ENCODE results near the gene NBPF1.
A peak's percentile ranks its signal among the peaks of the same experiment; 100 is the strongest.
"Not testable (repeated sequence)": the region's sequence is repeated elsewhere in the genome, so short reads cannot be mapped to it uniquely, and the experiment has no call there.

Gene NBPF1

DNA sequence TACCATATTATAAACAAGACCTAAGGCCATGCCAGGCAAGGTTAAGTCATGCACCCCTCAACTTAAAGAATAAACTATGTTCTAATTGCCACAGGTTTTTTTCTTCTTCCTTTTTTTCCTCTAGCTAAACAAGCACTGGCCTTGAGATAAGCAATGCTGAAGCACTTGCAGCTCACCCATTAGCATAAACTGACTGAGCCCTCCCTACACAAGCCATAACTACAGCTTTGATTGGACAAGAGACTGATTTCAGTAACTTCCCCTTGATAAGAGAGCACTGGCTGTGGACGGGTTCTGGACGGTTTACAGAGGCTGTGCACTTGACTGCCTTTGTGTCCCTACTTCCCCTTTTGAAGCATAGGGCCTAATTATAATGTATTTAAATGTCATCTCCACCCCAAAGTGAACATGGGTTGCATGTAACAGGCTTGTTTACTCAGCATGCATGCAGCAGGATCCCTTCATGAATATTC lies 72.9 kb downstream of the NBPF1 start:
- not testable (repeated sequence) for DNase-seq

- DNase-seq = not testable (repeated sequence)
Measured at GRCh38 chr1:16537528-16537927, 75.8 kb downstream of the NBPF1 start.

DNA sequence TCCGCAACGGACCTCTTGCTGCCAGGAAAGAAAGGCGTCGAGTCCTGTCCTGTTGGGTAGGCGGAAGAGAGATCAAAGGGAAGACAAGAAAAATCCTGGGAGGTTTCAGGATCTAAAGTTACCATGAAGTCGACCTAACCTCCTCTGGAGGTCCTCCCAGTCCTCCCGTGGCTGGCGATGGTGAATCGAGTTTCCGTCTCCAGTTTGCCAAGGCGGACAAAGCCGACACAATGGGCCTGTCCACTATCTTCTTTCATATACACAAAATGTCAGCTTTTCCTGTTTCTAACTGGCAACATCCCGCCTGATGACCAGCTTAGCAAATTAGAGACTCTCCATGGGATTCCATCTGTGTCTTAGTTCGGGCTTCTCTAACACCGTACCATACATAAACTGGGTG lies 76.6 kb downstream of the NBPF1 start:
- not testable (repeated sequence) for DNase-seq

DNA sequence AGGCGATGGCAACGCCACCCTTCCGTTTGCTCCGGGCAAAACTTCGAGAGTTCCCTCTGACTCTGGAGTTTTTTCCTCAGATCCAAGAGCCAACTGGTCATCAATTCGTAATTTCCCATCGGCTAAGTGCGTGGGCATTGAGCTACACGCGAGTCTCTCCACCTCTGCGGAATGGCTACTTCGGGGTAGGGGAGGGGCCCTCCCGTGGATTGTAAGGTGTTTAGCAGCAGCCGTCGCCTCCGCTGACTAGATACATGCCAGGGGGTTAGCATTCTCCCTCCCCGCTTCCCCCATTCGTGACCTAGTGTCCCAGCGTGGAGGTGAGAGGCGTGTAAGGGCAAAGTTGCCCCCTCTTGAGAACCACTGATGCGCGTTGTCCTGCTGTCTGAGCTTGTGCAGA lies 77.5 kb downstream of the NBPF1 start:
- DNase-seq = not testable (repeated sequence)

DNA sequence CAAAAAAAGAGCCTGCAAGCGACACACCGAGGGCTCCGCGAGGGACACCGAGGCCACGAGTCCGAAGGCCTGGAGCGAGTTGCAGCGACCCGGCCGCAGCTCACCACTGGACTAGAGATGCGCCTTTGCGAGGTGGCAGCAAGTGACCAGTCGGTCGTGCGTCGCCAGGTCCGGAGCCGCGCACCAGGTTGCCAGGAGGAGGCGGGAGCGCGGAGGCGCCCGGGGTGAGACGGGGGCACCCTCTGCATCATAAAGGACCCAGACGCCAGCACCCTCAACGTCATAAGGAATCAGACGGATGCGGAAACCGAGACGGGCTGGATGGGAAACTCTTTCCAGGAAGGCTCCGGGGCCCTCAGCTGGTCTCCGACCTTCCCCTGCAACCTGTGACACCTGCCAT lies 77.9 kb downstream of the NBPF1 start:
- DNase-seq = not testable (repeated sequence)

DNA sequence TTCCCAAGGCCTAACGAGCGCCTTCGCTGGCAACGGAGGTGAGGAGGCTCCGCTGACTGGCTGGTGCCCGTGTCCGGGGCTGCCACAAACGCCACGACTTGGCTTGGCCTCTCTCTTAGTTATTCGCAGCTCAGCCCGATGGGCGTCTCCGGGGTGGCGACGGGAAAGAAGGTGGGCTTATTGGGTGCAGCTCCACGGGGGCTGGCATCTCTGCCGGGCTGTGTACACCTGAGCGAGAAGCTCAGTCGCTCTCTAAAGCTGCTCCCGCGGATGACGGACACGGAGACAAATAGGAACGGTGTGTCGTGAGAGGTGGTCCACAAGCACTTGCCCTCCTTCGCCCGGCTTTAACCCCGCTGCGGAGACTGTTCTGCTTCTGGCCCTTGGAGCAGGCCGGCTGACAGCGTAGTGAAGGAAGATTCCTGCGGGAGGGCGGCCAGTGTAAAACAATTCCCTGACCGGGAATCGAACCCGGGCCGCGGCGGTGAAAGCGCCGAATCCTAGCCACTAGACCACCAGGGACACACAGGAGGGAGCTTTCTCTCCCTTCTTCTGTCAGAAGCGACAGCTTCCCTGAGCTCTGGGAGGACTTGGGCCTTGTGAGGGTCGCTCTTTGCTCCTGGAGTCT lies 78.4 kb downstream of the NBPF1 start:
- DNase-seq = not testable (repeated sequence)

DNA sequence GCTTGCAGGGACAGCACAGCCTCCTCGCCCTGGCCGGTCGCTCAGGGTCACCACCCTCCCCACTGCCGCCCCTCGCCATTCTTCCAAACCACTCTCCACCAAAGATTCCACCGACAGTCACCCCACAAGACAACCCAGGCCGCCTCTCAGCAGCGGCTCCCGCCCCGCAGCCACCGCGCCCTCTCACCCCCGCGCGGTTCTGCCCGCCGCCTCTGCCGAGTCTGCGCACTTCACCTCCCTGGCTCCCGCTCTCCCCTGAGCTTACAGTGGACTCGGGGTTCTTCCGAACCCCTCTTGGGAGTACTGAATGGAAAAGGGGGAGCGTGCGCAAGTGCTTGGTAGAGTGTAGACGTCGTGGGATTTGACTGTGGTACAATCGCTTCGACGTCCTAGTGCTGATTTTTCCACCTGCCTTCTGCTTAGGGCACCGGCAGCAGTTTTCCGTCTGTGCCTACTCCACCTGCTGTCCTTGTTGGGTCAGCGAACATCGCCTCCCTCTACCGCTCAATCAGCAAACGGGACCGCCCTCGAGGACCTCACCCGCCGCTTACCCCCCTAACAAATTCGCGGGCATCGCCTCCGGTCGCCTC lies 79.0 kb downstream of the NBPF1 start:
- DNase-seq = not testable (repeated sequence)

DNA sequence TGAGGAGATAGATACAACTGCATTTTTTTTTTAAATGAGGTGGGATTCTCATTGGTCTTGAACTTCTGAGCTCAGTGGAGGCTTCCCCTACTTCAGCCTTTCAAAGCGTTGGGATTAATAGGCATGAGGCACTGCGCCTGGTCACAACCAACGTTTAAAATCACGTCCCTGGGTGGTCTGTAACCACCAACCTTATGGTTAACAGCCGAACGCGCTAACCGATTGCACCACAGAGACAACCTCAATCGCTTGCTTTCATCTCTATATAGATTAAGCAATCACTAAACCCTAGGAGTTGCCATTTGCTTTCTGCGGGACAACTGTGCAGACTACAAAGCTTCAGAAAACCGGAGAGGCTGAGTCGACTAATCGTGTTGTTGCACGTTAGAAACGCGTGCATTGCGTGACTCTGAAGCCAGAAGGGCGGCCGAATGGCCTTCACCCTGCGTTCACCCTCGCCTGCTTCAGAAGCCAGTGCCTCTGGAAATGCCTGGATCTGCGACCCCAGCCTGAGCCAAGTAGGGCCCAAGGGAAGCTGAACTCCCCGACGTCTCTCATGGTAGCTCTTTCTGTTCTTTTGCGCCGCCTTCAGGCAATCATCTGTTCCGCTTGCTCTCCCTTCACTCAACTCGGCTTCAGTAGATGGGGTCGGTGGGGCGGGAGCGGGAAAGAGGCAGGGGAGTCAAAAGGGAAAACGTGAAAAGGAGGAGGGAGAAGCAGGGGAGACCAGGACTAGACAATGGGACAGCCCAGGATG lies 81.0 kb downstream of the NBPF1 start:
- not testable (repeated sequence) for DNase-seq

DNA sequence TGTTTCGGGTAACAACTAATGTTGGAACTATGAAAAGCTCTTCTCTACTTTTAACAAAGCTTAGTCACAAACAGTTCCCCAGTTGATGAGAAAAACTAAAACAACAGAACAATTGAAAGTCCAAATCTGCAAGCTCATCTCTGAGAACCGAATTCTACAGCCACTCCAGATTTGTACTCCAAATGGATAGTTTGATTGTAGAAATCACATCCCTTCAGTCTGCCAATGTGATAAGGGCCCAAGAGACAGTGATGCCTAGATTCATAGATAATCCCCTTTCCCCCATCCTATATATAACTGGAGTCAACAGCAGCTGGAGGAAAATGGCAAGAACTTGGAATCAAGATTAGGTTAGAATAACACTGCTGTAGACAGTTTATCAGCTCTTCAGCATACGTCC lies 85.0 kb downstream of the NBPF1 start:
- DNase-seq = not testable (repeated sequence)

- not testable (repeated sequence) for DNase-seq
Measured at GRCh38 chr1:16525769-16526168, 87.6 kb downstream of the NBPF1 start.

DNA sequence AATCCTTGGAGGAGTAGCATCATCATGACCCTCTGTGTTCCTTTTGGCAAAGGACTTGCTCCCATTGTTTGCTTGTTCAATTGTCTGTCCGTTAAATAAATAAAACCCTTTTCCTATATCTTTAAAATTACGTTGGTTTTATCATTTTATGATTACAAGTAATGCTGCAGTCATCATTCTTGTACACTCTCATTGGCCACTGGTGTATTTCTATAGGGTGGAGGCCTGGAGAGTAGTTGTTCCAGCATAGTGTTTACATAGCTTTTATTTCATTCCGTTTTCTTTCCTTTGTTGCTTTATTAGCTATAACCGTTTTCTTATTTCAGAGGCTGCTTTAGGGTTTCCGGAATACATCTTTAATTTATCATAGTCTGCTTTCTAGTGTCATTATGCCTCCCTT lies 91.7 kb downstream of the NBPF1 start:
- DNase-seq = not testable (repeated sequence)

- DNase-seq = no peak
Measured at GRCh38 chr1:16521288-16521583, 92.1 kb downstream of the NBPF1 start.

GRCh38 chr1:16520435-16521287 lies 92.7 kb downstream of the NBPF1 start:
- DNase-seq = not testable (repeated sequence)

DNA sequence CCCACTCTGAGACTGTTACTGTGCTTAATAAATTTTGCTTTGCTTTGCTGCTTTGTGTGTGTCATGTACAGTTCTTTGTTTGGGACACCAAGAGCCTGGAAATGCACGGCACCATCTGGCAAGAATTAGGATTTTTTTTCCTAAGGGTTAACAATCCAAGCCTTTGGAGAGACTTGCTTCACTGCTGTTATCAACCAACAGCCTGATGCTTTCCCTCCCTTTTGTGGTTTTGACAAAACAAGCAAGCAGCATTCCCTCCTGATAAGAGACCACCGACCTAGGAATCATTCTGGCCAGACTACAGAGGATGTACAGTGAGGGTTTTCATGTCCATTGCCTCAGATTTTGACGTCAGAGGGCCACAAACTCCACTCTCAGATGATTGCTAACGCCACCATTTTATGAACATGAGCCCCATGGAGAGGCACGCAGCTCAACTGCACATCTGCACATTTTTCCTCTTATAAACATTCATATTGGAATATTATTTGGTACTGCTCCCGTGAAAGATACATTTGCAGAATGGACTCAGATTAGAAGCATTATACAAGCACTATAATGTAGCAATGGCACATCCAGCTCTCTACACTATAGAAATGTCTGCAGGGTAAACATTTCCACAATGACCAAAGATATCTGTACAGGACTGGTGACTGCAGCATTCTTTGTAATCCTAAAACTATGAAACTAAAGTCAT lies 94.0 kb downstream of the NBPF1 start:
- DNase-seq = not testable (repeated sequence)

DNA sequence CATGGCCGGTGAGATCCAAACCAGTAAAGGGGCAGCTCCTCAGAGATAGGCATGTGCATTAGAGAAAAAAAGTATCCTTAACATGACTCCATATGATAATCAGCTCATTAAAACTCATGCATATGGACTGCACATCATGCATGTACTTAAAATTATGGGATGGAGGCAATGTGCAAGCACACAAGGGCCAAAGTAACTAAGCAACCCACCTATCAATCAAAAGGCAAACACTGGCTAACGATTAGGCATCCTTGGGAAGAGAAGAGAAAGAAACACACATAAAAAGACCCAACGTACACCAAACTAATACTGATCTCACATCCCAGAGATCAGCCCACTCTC lies 94.5 kb downstream of the NBPF1 start:
- DNase-seq = not testable (repeated sequence)

DNA sequence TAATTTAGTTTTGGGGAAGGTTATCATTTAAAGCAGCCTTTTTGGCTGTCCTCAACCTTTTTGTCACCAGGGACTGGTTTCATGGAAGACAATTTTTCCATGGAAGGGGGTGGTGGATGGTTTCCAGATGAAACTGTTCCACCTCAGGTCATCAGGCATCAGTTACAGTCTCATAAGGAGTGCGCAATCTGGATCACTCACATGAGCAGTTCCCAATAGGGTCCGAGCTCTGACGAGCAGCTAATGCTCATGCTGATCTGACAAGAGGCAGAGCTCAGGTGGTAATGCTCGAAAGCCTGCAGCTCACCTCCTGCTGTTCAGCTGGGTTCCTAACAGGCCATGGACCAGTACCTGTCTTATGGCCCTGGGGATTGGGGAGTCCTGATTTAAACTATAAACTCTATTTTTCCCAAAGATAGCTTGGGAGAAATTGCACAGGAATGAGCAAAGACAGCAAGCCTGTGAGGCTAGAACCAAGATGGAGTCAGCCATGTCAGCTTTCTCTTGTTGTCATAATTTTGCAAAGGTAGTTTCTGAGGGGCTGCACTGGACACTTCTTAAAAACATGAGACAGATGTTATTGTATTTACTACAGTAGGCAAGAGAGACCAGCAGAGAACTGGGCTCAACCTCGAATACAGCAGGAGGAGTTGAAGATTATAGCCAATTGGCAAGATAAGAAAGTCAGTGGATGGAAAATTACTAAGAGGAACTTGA lies 96.5 kb downstream of the NBPF1 start:
- DNase-seq = not testable (repeated sequence)

DNA sequence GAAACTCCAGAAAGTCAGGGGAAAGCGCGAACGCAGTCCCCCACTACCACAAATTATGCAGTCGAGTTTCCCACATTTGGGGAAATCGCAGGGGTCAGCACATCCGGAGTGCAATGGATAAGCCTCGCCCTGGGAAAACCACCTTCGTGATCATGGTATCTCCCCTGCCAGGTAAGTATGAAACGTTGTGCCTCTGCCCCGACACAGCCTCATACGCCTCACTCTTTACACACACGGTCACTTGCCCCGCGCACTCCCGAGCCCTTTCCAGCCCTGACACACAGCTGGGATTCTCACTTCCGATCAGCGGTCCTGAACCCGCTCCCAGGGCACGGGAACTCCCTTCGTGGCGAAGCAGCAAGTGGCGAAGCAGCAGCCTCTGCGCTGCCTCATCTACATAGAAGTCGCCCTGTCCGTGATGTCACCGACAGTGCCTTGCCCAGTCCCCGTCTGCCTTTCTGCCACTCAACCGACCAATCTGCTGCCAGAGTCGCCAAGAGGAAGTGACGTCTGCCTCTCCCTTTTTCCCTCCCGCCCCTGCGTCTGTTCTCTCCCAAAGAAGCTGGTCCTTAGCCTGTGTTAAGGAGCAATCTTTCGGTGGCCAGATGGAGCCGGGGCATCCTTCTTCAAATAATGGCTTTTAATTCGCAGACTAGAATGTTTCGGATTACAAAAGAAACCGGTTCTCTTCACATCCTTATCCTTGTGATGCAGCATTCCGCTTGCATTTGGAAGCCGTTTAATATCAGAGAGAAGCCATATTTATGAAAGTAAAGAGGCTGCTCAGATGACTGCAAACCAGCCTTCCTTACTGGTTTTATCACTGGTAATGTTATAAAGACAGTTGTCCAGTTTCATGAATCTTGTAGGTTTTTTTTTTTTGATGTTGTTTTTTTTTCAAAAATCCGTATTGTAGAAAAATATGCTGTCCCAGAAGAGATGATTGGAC lies 99.0 kb downstream of the NBPF1 start, which contains the start of gene RNU1-1:
RNU1-1 (minus strand) TSS at position 179 of the 949 bp plus-strand sequence.
- not testable (repeated sequence) for DNase-seq

- peak; percentile 99 for DNase-seq
Measured at GRCh38 chr1:16513412-16514106, 99.8 kb downstream of the NBPF1 start.

DNA sequence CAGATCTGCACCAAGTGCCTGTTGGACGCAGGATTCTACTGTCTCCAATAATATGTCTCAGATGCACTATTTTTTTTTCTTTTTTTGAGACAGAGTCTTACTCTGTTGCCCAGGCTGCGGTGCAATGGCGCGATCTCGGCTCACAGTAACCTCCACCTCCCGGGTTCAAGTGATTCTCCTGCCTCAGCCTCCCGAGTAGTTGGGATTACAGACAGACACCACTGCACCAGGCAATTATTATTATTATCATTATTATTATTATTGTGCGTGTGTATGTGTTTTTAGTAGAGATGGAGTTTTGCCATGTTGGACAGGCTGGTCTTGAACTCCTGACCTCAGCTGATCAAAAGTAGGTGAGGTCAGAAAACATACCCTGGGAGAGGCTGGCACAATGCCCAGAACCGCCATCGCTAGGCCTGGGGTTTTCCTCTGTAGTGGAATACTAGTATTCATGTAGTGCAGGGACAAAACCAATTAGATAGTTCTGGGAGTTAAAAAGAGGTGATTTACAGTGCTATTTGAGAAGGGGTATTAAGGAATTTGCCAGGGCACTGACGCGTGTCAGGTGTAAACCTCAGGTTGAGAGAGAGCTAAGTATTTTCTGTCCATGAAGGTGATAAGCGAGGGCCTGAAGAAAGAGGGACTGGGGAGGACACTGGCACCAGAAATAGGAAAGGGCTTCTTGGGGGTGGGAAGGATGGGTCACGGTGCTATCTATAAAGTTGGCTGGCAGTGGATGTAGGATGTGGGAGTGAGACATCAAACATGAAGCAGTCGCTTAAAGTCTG lies 100.5 kb downstream of the NBPF1 start:
- peak; percentile 37 for DNase-seq

Data from DMS79 (cell line).